IMR-90 (cell line): ENCODE results near the gene MED19. TPM values are rescaled to one million over a fixed set of nuclear protein-coding genes. Genes with fewer than 3 reads are reported as not detected.

Source experiments
- microRNA-seq, 2 experiments: library from miRNA; stranded (forward) in 1 of 2; unstranded in 1 of 2; fragments of 10-50 nt in 1 of 2; fragments of <30 nt in 1 of 2; gene quantifications in 1 of 2; microRNA quantifications in 1 of 2; one replicate each; pipeline versions ENCODE3 to v1.1.0; 2013 to 2020; ENCODE audit not compliant: insufficient read depth in 1 of 2, insufficient read length in 1 of 2, unreplicated experiment in 1 of 2
- polyA plus RNA-seq, 3 experiments: library from polyadenylated mRNA; depleted of rRNA; stranded (reverse); fragments of >200 nt; gene quantifications; 2 replicates each; pipeline ENCODE4 v1.2.3, GENCODE V29; 2012; ENCODE audit warnings: low replicate concordance in 1 of 3
- small RNA-seq, 5 experiments: library from RNA; depleted of rRNA; stranded (forward); fragments of <200 nt; gene quantifications; one replicate each; pipeline ENCODE3, GENCODE V24; 2012
- total RNA-seq: library from RNA; depleted of rRNA; stranded (reverse); fragments of >200 nt; gene quantifications from 2 replicates; pipeline ENCODE4 v1.2.3, GENCODE V29; 2012; rRNA removed

Gene MED19
- total and polyA plus RNA-seq, 2 of the 4 experiments (the other 2 are of a cell fraction) = 14.0 to 35.0 TPM

Small RNA genes within 50 kb of the gene (microRNA-seq; reads per million reads assigned to microRNA genes)
- not detected for gene TMX2-CTNND1 (ENCODE audit: insufficient read depth, insufficient read length)

Small RNA genes within 50 kb of the gene (small RNA-seq; reads per million reads assigned to genes)
- gene TMX2-CTNND1 = 0 reads per million in 5 experiments

Other genes with a start within 250 kb of the MED19 start
- 8.6 and 10.0 TPM in 2 replicates for gene SLC43A1, start 196.5 kb downstream of the MED19 start, total RNA-seq
- 15.9 and 17.0 TPM in 2 replicates for gene SLC43A1, start 196.5 kb downstream of the MED19 start, polyA plus RNA-seq (2012; rRNA removed)
- 70.0 and 96.8 TPM in 2 replicates for gene TIMM10, start 181.5 kb downstream of the MED19 start, total RNA-seq
- gene TIMM10, start 181.5 kb downstream of the MED19 start, polyA plus RNA-seq (2012; rRNA removed) = 135 and 148 TPM in 2 replicates
- gene SMTNL1, start 174.6 kb downstream of the MED19 start, total RNA-seq = not detected in 2 replicates
- not detected in 2 replicates for gene SMTNL1, start 174.6 kb downstream of the MED19 start, polyA plus RNA-seq (2012; rRNA removed)
- gene UBE2L6, start 144.5 kb downstream of the MED19 start, total RNA-seq = 34.4 and 37.5 TPM in 2 replicates
- gene UBE2L6, start 144.5 kb downstream of the MED19 start, polyA plus RNA-seq (2012; rRNA removed) = 46.7 and 51.7 TPM in 2 replicates
- gene SERPING1, start 114.5 kb downstream of the MED19 start, total RNA-seq = 2.0 and 2.2 TPM in 2 replicates
- gene SERPING1, start 114.5 kb downstream of the MED19 start, polyA plus RNA-seq (2012; rRNA removed) = 27.5 and 30.7 TPM in 2 replicates
- under 0.01 and 0.18 TPM in 2 replicates for gene YPEL4, start 62.3 kb downstream of the MED19 start, total RNA-seq
- gene YPEL4, start 62.3 kb downstream of the MED19 start, polyA plus RNA-seq (2012; rRNA removed) = 0.57 and 0.79 TPM in 2 replicates
- 24.0 and 26.7 TPM in 2 replicates for gene CLP1, start 54.5 kb downstream of the MED19 start, total RNA-seq
- 16.3 and 16.5 TPM in 2 replicates for gene CLP1, start 54.5 kb downstream of the MED19 start, polyA plus RNA-seq (2012; rRNA removed)
- 19.4 and 21.4 TPM in 2 replicates for gene ZDHHC5, start 44.1 kb downstream of the MED19 start, total RNA-seq
- gene ZDHHC5, start 44.1 kb downstream of the MED19 start, polyA plus RNA-seq (2012; rRNA removed) = 44.0 and 45.7 TPM in 2 replicates
- 72.5 and 103 TPM in 2 replicates for gene TMX2, start 378 bp upstream of the MED19 start, total RNA-seq
- gene TMX2, start 378 bp upstream of the MED19 start, polyA plus RNA-seq (2012; rRNA removed) = 60.3 and 70.4 TPM in 2 replicates
- gene SELENOH, start 29.3 kb upstream of the MED19 start, total RNA-seq = 40.3 and 48.9 TPM in 2 replicates
- 107 and 137 TPM in 2 replicates for gene SELENOH, start 29.3 kb upstream of the MED19 start, polyA plus RNA-seq (2012; rRNA removed)
- not detected in 2 replicates for gene BTBD18, start 39.6 kb upstream of the MED19 start, total RNA-seq
- gene BTBD18, start 39.6 kb upstream of the MED19 start, polyA plus RNA-seq (2012; rRNA removed) = not detected in 2 replicates
- gene CTNND1, start 49.6 kb upstream of the MED19 start, total RNA-seq = 193 and 229 TPM in 2 replicates
- gene CTNND1, start 49.6 kb upstream of the MED19 start, polyA plus RNA-seq (2012; rRNA removed) = 80.5 and 88.5 TPM in 2 replicates